ENCODE data around the gene PRG3.
"Not testable (repeated sequence)": the region's sequence is repeated elsewhere in the genome, so short reads cannot be mapped to it uniquely, and the experiment has no call there.

Gene PRG3

DNA sequence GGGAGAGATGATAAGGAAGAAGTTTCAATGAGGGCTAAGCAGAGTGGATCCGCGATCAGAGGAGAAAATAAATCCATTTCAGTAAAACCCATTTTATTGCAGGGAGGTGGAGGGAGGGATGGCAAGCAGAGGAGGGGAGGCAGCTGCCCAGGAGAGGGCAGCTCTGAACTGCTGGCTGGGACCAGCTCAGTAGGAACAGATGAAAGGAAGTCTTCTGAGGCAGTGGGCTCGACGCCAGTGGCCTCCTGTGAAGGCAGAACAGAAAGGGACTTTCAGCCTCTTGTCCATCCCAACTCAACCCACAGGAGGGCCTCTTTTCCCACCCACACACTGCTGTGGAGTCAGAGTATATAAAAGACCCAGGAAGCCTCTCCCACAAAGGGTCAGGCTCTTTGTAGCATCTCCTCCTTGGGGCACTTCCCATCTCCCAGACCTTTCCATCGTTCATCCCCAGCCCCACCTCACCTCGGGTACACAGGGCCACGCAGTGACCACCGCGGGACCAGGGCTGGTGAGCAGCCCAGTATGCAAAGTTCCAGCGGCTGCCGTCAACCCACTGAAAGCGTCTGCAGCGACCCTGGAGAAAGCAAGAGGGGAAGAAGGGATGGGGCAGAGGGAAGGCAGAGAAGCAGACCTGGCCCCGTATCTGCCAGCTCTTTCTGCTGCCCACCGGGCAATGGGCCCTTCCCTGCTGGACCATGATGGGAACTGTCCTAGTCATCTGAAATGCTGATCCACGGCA is 6.5 kb upstream of the PRG3 start:
- DNase-seq (ENCODE audit: low read depth) = no peak

GRCh38 chr11:57386178-57386940 is 5.4 kb upstream of the PRG3 start:
- no peak for DNase-seq (ENCODE audit: low read depth)

DNA sequence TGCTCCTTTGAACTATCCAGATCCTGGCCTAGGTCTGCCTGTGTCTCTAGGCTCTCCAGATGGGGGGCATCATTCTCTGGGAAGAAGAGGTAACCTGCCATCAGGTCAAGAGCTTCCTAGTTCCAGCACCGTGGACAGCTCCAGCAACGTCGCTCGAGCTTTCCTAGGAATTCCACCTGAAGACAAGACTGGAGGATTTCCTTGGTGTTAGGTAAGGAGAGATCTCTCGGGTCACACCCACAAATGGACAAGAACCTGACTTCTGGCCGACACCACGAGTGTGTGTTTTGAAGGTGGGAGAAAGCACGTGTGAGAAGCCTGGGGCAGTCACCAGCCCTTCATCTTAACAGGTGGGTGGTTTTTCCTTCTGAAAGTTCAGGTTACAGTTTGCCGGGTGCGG is 1.2 kb downstream of the PRG3 start:
- no peak for DNase-seq (ENCODE audit: low read depth)

DNA sequence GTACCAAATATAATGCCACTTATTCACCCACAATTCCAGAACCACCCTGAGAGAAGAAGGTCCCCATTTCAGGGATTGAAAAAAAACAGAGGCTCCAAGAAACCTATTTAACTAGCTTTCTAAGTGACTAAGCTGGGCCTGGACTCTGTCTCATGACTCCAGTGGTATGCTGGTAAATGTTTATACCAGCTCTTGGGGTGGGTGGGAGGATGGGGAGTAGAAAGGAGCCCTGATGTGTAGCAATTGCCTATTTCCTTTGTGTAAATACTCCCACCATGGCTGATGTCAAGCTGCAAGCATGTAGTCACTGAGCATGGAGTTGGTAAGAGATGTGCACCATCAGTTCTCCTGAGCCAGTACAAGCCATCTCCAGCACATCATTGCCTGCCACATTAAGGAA is 2.8 kb downstream of the PRG3 start:
- DNase-seq (ENCODE audit: low read depth) = no peak

GRCh38 chr11:57377107-57377506 is 3.8 kb downstream of the PRG3 start:
- DNase-seq (ENCODE audit: low read depth) = no peak

DNA sequence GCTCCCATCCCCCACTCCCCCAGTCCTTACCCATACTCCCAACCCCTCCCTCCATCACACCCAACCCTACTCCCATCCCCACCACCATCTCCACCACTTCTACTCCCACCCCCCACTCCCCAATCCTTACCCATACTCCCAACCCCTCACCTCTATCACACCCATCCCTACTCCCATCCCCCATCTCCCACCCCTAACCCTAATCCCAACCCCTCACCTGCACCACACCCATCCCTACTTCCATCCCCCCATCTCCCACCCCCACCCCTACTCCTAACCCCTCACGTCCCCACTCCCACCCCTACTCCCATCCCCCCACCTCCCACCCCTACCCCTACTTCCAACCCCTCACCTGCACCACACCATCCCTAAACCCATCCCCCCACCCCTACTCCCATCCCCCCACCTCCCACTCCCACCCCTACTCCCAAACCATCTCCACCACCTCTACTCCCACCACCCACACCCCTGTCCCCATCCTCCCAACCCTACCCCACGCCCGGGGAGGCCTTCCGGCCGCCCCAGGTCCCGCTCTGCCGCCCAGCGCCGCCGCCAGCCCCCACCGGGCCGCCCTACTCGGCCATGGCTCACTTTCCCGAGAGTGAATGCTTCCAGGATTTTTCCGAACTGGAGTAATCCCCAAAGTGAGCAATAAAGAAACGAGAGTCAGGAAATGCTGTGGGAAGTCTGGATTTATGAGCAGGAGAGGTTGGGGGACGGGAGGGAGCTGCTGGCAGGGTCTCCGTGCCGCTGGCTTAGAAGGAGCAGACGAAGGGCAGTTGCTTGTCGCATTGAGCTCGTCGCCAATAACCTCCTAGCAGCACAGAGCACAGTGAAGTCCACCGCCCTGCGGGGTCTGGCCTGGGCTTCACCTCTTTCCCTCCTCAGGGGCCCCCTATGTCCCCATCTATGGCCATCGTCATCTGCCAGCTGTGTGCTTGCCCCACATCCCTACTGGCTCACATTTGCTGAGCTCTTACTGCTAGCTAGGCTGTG is 4.6 kb downstream of the PRG3 start:
- no peak for DNase-seq (ENCODE audit: low read depth)

DNA sequence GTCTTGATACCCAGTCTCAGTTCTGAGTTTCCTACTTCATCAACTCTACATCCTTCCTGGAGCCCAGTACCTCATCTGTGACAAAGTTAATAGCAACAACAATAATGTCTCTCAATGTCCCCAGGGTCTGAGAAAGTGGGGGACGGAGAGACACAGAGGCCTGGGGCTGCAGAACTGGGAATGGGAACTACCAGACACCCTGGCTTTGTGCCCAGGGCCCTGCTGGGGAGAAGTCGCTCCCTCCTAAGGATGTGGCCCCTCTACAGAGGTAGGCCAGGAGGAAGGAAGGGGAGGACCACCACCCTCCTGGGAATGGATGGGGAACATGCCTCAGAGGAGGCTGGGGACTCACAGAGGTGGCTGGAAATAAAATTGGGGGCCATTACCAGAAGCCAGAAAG is 5.5 kb downstream of the PRG3 start:
- no peak for DNase-seq (ENCODE audit: low read depth)

DNA sequence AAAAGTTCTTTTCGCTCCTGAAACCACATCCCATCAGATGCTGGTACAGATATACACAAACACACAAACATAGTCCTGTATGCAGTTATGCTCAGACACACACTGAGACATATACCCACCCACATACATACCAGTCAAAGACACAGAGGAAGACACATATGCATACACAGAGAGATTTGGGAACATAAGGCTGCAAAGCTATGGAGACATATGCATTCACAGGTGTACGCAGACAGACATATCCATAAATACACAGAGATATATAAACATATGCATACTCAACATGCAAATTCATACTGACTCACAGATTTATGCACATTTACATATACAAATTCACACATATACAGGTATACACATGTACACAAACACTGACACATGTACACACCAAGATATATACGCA is 6.0 kb downstream of the PRG3 start:
- DNase-seq (ENCODE audit: low read depth) = no peak

DNA sequence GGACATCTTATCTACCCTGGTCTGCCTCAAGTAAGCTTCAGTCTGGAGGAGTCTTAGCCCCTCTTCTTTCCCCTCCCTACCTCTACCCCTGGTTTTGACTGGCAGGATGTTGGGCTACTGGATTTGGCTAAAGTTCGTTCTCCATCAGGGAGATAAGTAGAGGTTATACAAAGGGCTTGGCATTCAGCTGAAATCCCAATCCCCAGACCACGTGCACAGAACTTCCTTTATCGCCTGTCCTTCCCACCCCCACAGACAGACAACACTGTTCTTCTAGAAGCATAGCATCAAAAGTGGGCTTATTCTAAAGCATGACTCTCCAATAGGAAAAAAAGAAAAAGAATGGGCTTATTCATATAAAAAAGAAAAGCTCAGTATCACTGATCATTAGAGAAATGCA is 7.8 kb downstream of the PRG3 start:
- no peak for DNase-seq (ENCODE audit: low read depth)

DNA sequence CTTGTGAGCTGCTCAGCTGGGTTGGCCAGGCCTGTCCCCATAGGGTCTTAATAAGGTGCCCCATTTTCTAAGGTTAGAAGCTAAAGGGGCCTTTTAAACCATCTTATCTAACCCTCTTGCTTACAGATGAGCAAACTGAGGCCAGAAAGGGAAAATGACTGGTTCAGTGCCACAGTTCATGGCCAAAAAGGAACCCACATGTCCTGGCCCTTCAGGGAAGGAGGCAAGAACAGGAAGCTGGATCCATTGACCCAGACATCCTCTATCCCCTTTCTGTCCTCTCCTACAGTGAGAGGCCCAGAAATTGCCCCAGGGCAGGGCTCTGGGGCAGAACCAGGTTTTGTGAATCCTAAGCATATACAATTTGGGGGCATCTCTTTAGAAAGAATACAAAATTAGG is 10.0 kb downstream of the PRG3 start:
- DNase-seq (ENCODE audit: low read depth) = no peak

GRCh38 chr11:57370251-57370650 is 10.7 kb downstream of the PRG3 start:
- DNase-seq (ENCODE audit: low read depth) = no peak

GRCh38 chr11:57368845-57369232 is 12.1 kb downstream of the PRG3 start:
- no peak for DNase-seq (ENCODE audit: low read depth)

- DNase-seq (ENCODE audit: low read depth) = no peak
Measured at GRCh38 chr11:57368106-57368844, 12.7 kb downstream of the PRG3 start.

DNA sequence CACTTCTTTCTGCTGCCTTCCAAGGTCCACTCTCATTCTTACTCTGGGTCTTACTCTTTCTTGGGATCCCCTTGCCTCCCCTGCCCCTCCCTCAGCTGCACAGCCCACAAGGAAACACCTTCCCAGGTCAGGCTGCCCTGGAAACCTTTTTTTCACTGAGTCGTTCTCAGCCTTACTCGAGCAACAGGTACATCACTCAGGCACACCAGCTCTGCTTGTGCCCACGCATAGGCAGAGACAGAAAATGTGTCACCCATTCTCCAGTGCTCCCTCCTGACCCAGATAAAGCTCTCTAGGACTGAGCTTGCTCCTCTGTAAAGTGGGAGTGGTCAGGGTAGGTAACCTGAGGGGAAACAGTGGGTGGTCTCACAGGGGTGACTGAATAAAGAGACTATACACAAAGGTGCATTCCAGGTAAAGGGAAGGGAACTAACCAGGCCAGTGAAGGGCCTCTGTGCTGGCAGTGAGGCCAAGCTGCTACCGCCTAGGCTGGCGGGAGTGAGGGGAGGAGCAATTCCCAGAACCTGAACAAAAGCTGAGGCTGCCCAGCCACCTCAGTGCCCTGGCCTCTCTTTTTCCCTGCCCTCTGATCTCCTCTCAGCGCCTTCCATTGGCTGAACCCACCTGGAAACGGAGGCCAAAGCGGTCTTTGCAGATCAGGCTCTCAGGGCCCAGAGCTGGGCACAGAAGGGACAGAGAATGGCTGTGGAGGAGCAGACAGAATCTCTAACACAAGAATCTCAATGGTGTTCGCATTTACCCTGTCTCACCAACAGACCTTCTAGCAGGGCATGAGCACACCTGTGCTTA is 15.9 kb downstream of the PRG3 start:
- no peak for DNase-seq (ENCODE audit: low read depth)

- no peak for DNase-seq (ENCODE audit: low read depth)
Measured at GRCh38 chr11:57363131-57364080, 17.5 kb downstream of the PRG3 start.

DNA sequence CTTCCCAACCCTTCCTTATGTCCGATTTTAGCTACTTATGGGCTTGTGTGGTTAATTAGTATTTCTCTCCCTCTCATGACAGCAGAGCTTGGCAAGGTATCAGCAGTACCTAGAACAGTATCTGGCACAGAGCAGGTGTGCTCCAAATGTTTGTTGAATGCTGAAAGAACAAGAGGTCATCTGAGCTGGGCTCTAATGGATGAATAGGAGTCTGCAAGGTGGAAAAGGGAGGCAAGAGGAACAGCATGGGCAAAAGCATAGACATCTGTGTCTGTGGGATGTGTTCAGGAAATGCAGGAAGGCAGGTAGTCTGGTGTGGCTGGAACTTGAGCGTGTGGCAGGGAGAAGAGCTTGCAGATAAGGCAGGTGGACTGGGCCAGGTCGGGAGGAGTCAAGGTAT is 19.0 kb downstream of the PRG3 start:
- DNase-seq (ENCODE audit: low read depth) = no peak

DNA sequence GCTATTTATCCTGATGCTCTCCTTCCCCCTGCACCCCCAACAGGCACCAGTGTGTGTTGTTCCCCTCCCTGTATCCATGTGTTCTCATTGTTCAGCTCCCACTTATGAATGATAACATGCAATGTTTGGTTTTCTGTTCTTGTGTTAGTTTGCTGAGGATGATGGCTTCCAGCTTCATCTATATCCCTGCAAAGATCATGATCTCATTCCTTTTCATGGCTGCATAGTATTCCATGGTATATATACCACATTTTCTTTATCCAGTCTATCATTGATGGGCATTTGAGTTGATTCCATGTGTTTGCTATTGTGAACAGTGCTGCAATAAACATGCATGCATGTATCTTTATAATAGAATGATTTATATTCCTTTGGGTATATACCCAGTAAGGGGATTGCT is 19.5 kb downstream of the PRG3 start:
- DNase-seq (ENCODE audit: low read depth) = not testable (repeated sequence)

GRCh38 chr11:57360991-57361390 is 20.0 kb downstream of the PRG3 start:
- DNase-seq (ENCODE audit: low read depth) = no peak

DNA sequence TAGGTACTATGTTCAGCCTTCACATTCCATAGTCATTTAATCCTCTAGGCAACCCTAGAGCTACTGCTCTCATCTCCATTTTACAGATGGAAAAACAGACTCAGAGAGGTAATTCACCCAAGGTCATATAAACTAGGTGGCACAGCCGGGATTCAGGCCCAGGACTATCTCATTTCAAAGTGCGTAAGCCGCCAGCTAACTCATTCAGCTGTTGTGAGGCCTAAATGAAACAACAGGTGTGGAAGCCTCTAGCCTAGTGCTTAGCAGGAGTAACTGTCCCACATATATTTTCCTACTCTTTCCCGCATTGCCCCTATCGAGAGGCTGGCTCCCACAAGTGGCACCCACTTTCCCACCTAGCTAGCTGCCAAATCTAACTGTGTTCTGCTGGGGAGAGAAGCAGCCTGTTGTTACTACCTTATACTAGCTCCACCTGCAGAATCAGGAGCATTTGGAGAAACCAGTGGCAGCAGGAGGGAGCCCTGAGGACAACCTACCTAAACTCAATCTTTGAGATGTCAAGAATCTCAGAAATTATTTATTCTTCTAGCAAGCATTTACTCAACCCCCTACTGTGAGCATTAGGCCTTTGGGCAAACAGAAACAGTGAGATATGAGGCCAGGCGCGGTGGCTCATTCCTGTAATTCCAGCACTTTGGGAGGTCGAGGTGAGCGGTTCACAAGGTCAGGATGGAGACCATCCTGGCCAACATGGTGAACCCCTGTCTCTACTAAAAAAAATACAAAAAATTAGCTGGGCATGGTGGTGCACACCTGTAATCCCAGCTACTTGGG is 20.9 kb downstream of the PRG3 start:
- DNase-seq (ENCODE audit: low read depth) = no peak
